ENCODE measurements around the gene ARHGAP25.
"Not testable (repeated sequence)": the region's sequence is repeated elsewhere in the genome, so short reads cannot be mapped to it uniquely, and the experiment has no call there.

The ARHGAP25 gene

DNA sequence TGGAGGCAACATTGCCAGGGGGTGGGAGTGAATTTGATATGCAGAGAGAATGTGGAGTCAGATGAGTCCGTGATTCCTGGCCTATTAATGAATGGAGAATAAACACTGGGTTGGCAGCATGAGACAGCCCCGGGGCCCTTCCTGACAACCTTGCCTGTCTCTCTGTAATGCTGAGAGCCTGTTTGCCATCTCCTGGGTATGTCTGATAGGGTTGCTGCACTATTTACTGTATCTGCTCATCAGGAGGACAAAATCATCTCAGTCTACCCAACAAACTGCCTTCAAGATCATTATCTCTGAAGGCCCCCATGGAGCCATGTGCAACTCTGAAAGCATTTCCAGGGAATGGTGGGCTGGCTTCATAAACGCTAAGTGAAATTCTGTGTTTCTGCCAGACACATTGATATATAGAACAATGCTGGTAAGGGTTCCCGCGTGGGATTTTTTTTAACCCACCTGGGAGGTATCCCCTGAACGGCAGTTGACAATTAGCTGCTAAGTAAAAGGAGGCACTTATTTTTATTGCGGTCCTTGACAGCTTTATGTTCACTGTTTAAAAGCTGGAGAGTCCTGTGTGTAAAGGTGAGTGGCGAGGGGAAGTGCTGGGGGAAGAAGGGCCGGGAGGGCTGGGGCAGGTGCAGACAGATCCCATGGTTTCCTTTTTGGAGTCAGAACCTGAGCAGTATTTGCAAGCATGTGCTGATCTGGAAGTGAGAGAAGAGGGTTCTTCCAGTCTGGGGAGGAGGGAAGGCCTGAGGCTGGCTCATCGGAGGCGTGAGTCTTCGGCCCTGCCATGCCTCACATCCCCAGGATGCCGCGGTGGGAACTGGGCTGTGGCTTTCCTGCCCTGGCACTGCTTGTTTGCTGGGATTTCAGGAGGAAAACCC is 64.8 kb downstream of the ARHGAP25 start:
- DNase-seq: no peak

- no peak for DNase-seq
Observed at GRCh38 chr2:68800027-68800401, 65.4 kb downstream of the ARHGAP25 start.

DNA sequence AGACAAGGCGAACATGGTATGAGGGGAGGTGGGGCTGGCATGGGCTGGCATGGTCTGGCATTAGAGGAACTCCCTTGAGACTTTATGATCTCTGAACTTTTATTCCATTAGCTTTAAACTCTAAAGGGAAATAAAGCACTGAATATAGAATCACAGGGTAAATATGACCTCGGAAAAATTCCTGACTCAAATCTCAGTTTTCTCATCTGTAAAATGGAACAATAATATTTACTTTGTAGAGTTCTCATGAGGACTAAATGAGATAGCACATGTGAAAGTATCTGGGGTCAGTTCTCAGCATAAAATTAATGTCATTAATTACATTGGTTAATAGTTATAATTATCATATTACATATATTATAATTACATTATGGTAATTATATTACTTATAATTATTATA is 65.9 kb downstream of the ARHGAP25 start:
- no peak for DNase-seq

DNA sequence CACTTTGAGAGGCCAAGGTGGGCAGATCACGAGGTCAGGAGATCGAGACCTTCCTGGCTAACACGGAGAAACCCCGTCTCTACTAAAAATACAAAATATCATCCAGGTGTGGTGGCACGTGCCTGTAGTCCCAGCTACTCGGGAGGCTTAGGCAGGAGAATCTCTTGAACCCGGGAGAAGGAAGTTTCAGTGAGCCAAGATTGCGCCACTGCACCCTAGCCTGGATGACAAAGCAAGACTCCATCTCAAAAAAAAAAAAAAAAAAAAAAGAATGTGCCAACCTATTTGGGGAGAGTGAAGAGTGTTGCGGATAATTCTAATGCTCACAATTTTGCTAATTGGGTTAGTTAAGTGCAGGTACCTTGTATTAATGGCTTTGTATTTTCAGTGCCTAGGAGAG is 67.5 kb downstream of the ARHGAP25 start:
- not testable (repeated sequence) for DNase-seq

DNA sequence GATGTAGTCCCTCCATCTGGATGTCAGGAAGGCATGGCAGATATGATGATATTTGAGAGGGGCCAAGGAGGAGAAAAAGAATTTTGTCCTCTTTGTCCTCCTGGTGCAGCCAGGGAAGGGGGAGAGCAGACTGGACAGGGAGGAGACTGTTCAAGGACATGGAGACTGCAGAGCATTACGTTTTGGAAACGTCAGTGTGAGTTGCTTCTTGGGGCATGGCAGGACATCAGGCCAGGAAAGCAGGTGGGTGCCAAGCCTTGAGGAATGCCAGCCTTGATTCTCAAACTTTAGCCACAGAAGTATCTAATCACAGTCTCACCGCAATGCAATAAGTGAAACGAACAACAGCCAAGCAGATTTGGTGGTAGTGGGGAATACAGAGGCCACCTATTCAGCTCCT is 70.4 kb downstream of the ARHGAP25 start:
- no peak for DNase-seq

GRCh38 chr2:68806511-68807109 is 72.0 kb downstream of the ARHGAP25 start:
- DNase-seq: peak in 1 of 2 donors; percentile 48

- peak; percentile 32 to 54 for DNase-seq
Observed at GRCh38 chr2:68807821-68808266, 73.2 kb downstream of the ARHGAP25 start.

DNA sequence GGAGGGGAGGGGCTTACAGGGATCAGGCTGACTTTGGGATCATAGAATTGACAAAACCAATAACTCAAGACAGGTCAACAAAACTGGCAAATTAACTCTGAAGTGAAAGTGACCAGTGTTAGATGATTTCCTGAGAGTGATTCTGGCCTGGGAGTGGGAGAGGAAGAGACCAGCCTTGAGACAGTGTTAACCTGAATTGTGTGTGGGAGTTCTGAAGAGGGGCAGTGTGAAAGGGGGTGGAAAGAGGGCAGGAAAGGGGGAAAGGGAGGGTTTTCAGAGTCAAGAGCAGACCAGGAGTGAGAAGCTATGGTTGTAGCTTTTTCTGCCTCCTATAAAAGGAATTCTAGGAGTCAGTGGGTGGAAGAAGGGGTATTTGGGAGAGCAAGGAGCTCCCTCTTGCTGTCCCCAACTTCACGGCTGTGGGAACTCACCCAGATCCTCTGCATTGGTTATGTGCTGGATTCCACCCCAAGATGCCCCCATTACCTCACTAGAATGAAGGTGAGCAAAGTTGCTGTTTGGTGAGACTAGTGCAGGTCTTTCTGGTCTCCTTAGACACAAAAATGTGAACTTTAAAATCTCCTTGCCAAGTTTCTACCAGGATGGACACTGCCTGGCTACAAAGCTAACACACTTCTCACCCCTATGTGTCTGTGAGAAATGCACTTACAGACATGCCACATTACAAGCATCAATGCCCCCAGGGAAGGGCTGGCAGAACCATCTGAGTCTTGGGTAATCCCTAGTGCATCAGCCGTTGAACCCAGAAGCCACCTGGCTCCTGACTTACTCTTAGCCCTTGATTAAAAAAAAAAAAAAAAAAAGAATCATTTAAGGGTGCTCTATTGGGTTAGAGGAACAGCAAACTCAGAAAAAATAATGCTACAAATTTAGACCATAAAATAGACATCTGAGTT is 75.0 kb downstream of the ARHGAP25 start:
- no peak for DNase-seq

DNA sequence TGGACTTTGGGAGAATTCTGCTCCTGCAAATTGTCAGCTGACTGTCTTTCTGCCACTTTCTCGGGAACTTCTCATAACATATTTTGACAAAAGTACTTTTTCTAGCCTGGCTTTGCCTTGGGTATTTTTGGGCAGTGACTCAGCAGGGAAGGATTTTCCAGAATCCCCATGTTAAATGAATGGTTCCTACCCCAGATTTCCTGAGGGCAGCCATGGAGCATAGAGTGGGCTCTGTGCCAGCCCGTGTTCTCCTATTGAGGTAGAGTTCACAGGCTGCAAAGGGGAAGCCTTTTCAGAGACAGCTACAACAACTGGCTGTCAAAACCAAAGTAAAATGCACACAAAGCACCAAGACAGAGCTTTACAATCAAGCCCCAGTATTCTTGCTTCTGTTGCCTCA is 76.8 kb downstream of the ARHGAP25 start:
- DNase-seq: no peak

- DNase-seq: no peak
Observed at GRCh38 chr2:68812251-68812650, 77.6 kb downstream of the ARHGAP25 start.

DNA sequence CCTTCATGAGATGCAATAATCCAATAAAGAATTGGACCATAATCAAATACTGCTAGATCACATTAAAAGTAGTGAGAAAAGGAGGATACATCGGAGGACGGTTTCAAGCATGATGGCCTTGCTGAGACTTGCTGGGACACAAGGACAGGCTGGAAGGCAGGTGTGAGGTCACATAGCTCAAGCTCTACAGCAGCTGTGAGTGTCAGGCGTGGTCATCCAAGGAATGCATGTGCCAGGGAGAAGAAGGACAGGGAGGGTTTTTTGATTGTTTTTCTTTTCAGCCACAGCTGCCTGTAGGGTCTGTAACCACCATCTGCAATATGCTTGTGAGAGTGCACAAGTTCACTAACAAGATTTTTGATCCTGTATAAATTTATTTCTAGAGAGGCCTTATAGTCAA is 79.0 kb downstream of the ARHGAP25 start:
- DNase-seq: no peak

GRCh38 chr2:68817306-68817705 is 82.7 kb downstream of the ARHGAP25 start:
- no peak for DNase-seq

- DNase-seq: no peak
Observed at GRCh38 chr2:68819556-68819955, 84.9 kb downstream of the ARHGAP25 start.

- DNase-seq: no peak
Observed at GRCh38 chr2:68822207-68822872, 87.7 kb downstream of the ARHGAP25 start.

DNA sequence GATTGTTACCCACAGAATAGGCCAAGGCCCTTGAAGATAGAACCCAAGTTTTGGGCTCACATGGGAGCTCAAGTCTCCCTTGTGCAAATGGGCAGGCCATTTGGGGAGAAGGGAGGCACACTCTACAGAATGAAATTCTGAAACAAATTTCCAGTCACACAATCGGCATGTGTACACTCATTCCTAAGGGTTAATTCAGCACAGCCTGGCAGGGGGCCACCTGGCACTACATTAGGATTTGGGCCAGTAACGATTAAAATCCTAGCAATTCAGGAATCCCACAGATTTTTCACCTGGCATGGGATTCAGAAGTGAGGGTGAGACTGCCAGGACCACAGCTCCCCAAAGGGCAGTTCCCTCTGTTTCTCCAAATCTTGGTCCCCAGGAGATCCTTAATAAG is 90.2 kb downstream of the ARHGAP25 start:
- no peak for DNase-seq

DNA sequence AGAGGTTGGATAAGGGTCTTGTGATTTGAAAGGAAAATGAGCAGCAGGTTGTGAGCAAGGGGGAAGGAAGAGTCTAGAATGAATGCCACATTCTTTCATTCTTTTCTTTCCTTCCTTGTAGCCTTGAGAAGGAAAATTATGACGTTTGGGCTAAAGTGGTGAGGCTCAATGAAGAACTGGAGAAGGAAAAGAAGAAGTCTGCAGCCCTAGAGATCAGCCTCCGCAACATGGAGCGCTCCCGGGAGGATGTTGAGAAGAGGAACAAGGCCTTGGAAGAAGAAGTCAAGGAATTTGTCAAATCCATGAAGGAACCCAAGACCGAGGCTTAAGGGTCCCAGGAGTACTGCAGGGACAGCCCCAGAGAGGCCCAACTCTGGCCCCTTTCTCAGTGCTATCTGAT is 91.3 kb downstream of the ARHGAP25 start:
- no peak for DNase-seq

DNA sequence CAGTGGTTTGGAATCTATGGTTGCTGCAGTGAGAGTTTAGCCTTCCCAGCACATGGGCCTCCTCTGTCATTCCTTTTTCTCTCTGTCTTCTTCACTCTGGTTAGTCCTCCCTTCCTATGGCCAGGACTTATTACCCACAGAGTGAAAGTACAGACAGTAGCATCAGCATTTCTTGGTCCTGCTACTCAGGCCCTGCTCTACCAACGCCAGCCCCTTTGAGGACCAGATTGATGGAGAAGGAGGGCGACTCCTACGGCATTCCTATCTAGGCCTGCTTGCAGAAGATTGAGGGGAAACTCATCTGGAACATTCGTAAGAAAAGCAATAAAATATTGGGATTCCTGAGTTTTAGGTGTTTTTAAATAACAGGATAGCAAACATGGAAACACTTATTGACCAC is 93.1 kb downstream of the ARHGAP25 start:
- no peak for DNase-seq

- DNase-seq: peak; percentile 84 to 86
Observed at GRCh38 chr2:68828887-68829708, 94.5 kb downstream of the ARHGAP25 start.

DNA sequence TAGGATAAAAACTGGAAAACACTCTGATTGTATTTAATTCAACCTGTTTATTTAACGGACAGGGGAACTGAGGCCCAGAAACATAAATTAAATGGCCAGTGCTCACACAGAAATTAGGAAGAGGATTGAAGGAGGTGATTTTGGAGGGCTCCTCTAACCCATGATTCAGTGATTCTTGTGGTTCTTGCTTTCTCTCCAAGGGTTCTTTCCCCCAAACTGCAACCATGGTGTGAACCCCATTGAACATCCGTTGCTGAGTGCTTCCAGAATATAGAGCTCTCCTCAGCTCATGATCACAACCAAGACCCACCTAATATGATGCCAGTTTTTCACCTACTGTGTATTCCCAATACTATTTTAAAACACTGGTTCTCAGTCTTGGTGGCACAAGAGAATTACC is 95.1 kb downstream of the ARHGAP25 start:
- peak in 1 of 2 donors; percentile 19 for DNase-seq

- DNase-seq: no peak
Observed at GRCh38 chr2:68831686-68832232, 97.1 kb downstream of the ARHGAP25 start.

- peak; percentile 63 to 82 for DNase-seq
Observed at GRCh38 chr2:68832233-68832869, 97.7 kb downstream of the ARHGAP25 start.

Measured in CD4-positive, alpha-beta T cell treated with Interleukin-4 for 1 hour (primary cell).